Measurements from ENCODE around the gene YTHDF2. TPM values are rescaled to one million over a fixed set of nuclear protein-coding genes. Genes with fewer than 3 reads are reported as not detected.

The YTHDF2 gene
- polyA plus RNA-seq, 3 donors = 20.7 to 81.6 (median 74.2) TPM

GRCh38 chr1:28737307-28738132 is 780 bp downstream of the YTHDF2 start:
- H3K79me2 ChIP-seq (ENCODE audit: insufficient read depth, low read length) = peaks cover 62% of the 10 kb centered on the region
- Mint-ChIP-seq H3K9me3 (peaks cover 0 to 7% (median 2%) of the 10 kb centered on the region in 7 donors), H3K4me1 (peaks cover 27% of the 10 kb centered on the region), H3K27me3 (ENCODE audit: low read depth in 3 of 3) (peaks cover 0 to 2% (median 0%) of the 10 kb centered on the region in 3 donors), H3K36me3 (peaks cover 30 to 41% of the 10 kb centered on the region in 2 donors), H3K4me3 (peak overlapping the region; percentile 86 to 99), H3K27ac (peak overlapping the region; percentile 91 to 97 (median 94))
- H3K9me3 ChIP-seq (replicated peaks in 1 of 2; ENCODE audit: control insufficient read depth in 1 of 2, insufficient read depth in 1 of 2, low read length in 2 of 2) = no peaks in the 10 kb centered on the region
- H3K36me3 ChIP-seq (replicated peaks in 1 of 2; ENCODE audit: control insufficient read depth in 1 of 2, insufficient read depth in 2 of 2, low read length in 2 of 2) = peaks cover 35 to 44% of the 10 kb centered on the region in 2 donors
- H3K9ac ChIP-seq (ENCODE audit: insufficient read depth, low read length, poor library complexity, severe bottlenecking) = peak overlapping the region; percentile 96
- H3K4me1 ChIP-seq (ENCODE audit: control insufficient read depth in 1 of 2, insufficient read depth in 2 of 2, low read length in 2 of 2) = peaks cover 20 to 38% of the 10 kb centered on the region in 2 donors
- no peak for TF ChIP-seq CTCF (IDR thresholded peaks at IDR 0.05)
- H4K20me1 ChIP-seq (ENCODE audit: insufficient read depth, low read length) = peaks cover 55% of the 10 kb centered on the region
- peak overlapping the region; percentile 86 for H3K4me2 ChIP-seq (replicated peaks; ENCODE audit: extremely low read depth, low read length, poor library complexity, severe bottlenecking)
- peak; percentile 30 to 52 (median 38) for DNase-seq
- WGBS (ENCODE audit: insufficient coverage) = 0% methylated on average over 47 of the region's 53 CpGs
- intact Hi-C loops (cut with micrococcal nuclease) = loop anchor here (2.0 to 10.0 kb wide), 5 partner anchors 95 to 483 kb away; partner anchors contain the start of genes TAF12 (in 2 of the 2) and SESN2 (in 1 of the 2)
- peak overlapping the region; percentile 100 for H2AFZ ChIP-seq (ENCODE audit: insufficient read depth, low read depth, low read length, poor library complexity, severe bottlenecking)
- no peaks in the 10 kb centered on the region for H3K27me3 ChIP-seq (ENCODE audit: control insufficient read depth in 2 of 2, insufficient read depth in 2 of 2, low read length in 2 of 2)
- peak overlapping the region; percentile 73 to 95 (median 78) for H3K4me3 ChIP-seq (replicated peaks in 1 of 3; ENCODE audit: low read depth in 2 of 3, low read length in 3 of 3)
- peak overlapping the region; percentile 74 to 91 for H3K27ac ChIP-seq (ENCODE audit: low read depth in 1 of 2, low read length in 2 of 2)

GRCh38 chr1:28740118-28740517 is 3.4 kb downstream of the YTHDF2 start:
- peaks cover 57 to 70% of the 10 kb centered on the region in 2 donors for H3K36me3 ChIP-seq (replicated peaks in 1 of 2; ENCODE audit: control insufficient read depth in 1 of 2, insufficient read depth in 2 of 2, low read length in 2 of 2)
- H3K4me1 ChIP-seq (ENCODE audit: control insufficient read depth in 1 of 2, insufficient read depth in 2 of 2, low read length in 2 of 2) = peaks cover 40 to 60% of the 10 kb centered on the region in 2 donors
- Mint-ChIP-seq H3K4me1 (peaks cover 46% of the 10 kb centered on the region), H3K4me3 (no peak overlapping the region), H3K27me3 (ENCODE audit: low read depth in 3 of 3) (peaks cover 0 to 2% (median 0%) of the 10 kb centered on the region in 3 donors), H3K27ac (no peak overlapping the region), H3K9me3 (no peaks in the 10 kb centered on the region), H3K36me3 (peaks cover 56 to 67% of the 10 kb centered on the region in 2 donors)
- H3K9me3 ChIP-seq (replicated peaks in 1 of 2; ENCODE audit: control insufficient read depth in 1 of 2, insufficient read depth in 1 of 2, low read length in 2 of 2) = no peaks in the 10 kb centered on the region
- H4K20me1 ChIP-seq (ENCODE audit: insufficient read depth, low read length) = peaks cover 81% of the 10 kb centered on the region
- no peak overlapping the region for H2AFZ ChIP-seq (ENCODE audit: insufficient read depth, low read depth, low read length, poor library complexity, severe bottlenecking)
- DNase-seq = no peak
- no peak overlapping the region for H3K9ac ChIP-seq (ENCODE audit: insufficient read depth, low read length, poor library complexity, severe bottlenecking)
- no peaks in the 10 kb centered on the region for H3K27me3 ChIP-seq (ENCODE audit: control insufficient read depth in 2 of 2, insufficient read depth in 2 of 2, low read length in 2 of 2)
- H3K4me3 ChIP-seq (replicated peaks in 1 of 3; ENCODE audit: low read depth in 2 of 3, low read length in 3 of 3) = no peak overlapping the region
- H3K79me2 ChIP-seq (ENCODE audit: insufficient read depth, low read length) = peaks cover 88% of the 10 kb centered on the region
- H3K4me2 ChIP-seq (replicated peaks; ENCODE audit: extremely low read depth, low read length, poor library complexity, severe bottlenecking) = no peak overlapping the region
- no peak overlapping the region for H3K27ac ChIP-seq (ENCODE audit: low read depth in 1 of 2, low read length in 2 of 2)
- TF ChIP-seq CTCF (IDR thresholded peaks at IDR 0.05) = no peak
- intact Hi-C loops (cut with micrococcal nuclease) = no loop called here

Measured in CD14-positive monocyte (primary cell).